Gastroesophageal sphincter (tissue), 4 donors: ENCODE results near the gene DAAM1. TPM values are rescaled to one million over a fixed set of nuclear protein-coding genes. Genes with fewer than 3 reads are reported as not detected.

Experiments used
- ATAC-seq: fragments of 150-250 bp; one replicate; pipeline ENCODE4 v1.9.1; 2016; ENCODE audit warnings: mild to moderate bottlenecking, moderate library complexity
- H3K27ac ChIP-seq, 4 donors: fragments of 200-600 bp; sonication (generic) in 3 of 4; 1 replicate in 3 of 4; 2 replicates in 1 of 4; pipeline ENCODE4 v1.5.1; 2016 to 2019
- H3K27me3 ChIP-seq: fragments of 200-600 bp; sonication (generic); one replicate; pipeline ENCODE4 v1.5.1; 2019
- H3K36me3 ChIP-seq, 2 donors: fragments of 200-600 bp; sonication (generic); one replicate each; pipeline ENCODE4 v1.5.1; 2019; ENCODE audit warnings: control low read depth in 1 of 2
- H3K4me1 ChIP-seq, 3 donors: fragments of 200-600 bp; sonication (generic); 1 replicate in 2 of 3; 2 replicates in 1 of 3; pipeline ENCODE4 v1.5.1; 2016 to 2019; ENCODE audit warnings: control low read depth in 2 of 3
- H3K4me3 ChIP-seq, 2 donors: fragments of 200-600 bp; sonication (generic); one replicate each; pipeline ENCODE4 v1.5.1; 2019; ENCODE audit warnings: mild to moderate bottlenecking in 1 of 2, moderate library complexity in 1 of 2
- H3K9me3 ChIP-seq, 3 donors: fragments of 200-600 bp; sonication (generic); one replicate each; pipeline ENCODE4 v1.5.1; 2017 to 2019; ENCODE audit warnings: control low read depth in 2 of 3
- CTCF ChIP-seq, 4 experiments: fragments of 200-600 bp in 2 of 4; fragments of 450-650 bp in 2 of 4; sonication (generic) in 1 of 4; IDR thresholded peaks; one replicate each; pipeline ENCODE4 v1.5.1; 2017 to 2019; ENCODE audit warnings: antibody characterized with exemption in 4 of 4, mild to moderate bottlenecking in 2 of 4, moderate library complexity in 2 of 4
- EP300 ChIP-seq: sonication (generic); formaldehyde crosslinking; IDR thresholded peaks from one replicate; pipeline ENCODE4 v1.6.1; 2017; ENCODE audit warnings: antibody characterized with exemption, mild to moderate bottlenecking
- POLR2A ChIP-seq, 2 donors: fragments of 450-650 bp; IDR thresholded peaks; one replicate each; pipeline ENCODE4 v1.6.1; 2017; ENCODE audit warnings: antibody characterized with exemption in 2 of 2, mild to moderate bottlenecking in 2 of 2, moderate library complexity in 1 of 2
- POLR2AphosphoS5 ChIP-seq: sonication (generic); formaldehyde crosslinking; IDR thresholded peaks from one replicate; pipeline ENCODE4 v1.6.1; 2017; ENCODE audit warnings: antibody characterized with exemption
- WGBS, 2 donors: methylation state at CpG; one replicate each; pipeline ENCODE4 v1.1.5; 2018; ENCODE audit warnings: low coverage in 1 of 2; 5-methylcytosine and 5-hydroxymethylcytosine counted together
- total RNA-seq, 4 donors: library from RNA; depleted of rRNA; stranded (reverse); fragments of >200 nt; gene quantifications; one replicate each; pipeline ENCODE4 v1.1.0, GENCODE V29; 2016

Gene DAAM1
- total RNA-seq, 4 donors from 2014 or later = 64.0 to 124 (median 87.3) TPM

GRCh38 chr14:59213368-59214315 is 25.2 kb downstream of the DAAM1 start:
- 38% methylated on average over 6 to 7 of the region's 7 CpGs for WGBS, 2 donors
- Histone ChIP-seq H3K9me3 (no peaks in the 10 kb centered on the region), H3K4me3 (no peak overlapping the region), H3K27me3 (no peaks in the 10 kb centered on the region), H3K36me3 (no peaks in the 10 kb centered on the region), H3K27ac (peak overlapping the region; percentile 70 to 81 (median 77)), H3K4me1 (peaks cover 31 to 99% (median 54%) of the 10 kb centered on the region in 3 donors)
- no peak for TF ChIP-seq EP300
- TF ChIP-seq POLR2AphosphoS5 = no peak
- TF ChIP-seq POLR2A (IDR thresholded peaks at IDR 0.05) = no peak
- TF ChIP-seq CTCF (IDR thresholded peaks at IDR 0.05) = no peak
- no peak for ATAC-seq

- ATAC-seq = no peak
- H3K9me3 ChIP-seq = no peaks in the 10 kb centered on the region
- no peak overlapping the region for H3K4me3 ChIP-seq
- H3K4me1 ChIP-seq = peaks cover 29 to 99% (median 55%) of the 10 kb centered on the region in 3 donors
- peak overlapping the region; percentile 73 to 81 (median 77) for H3K27ac ChIP-seq
- TF ChIP-seq POLR2AphosphoS5 (no peak), CTCF (IDR thresholded peaks at IDR 0.05) (no peak), POLR2A (IDR thresholded peaks at IDR 0.05) (no peak), EP300 (no peak)
- WGBS, 2 donors = 87 to 92% methylated on average over 3 of the region's 3 CpGs
- no peaks in the 10 kb centered on the region for H3K27me3 ChIP-seq
- H3K36me3 ChIP-seq = no peaks in the 10 kb centered on the region
Measured at GRCh38 chr14:59214702-59215302, 26.3 kb downstream of the DAAM1 start.

- Histone ChIP-seq H3K9me3 (no peaks in the 10 kb centered on the region), H3K27me3 (no peaks in the 10 kb centered on the region), H3K36me3 (no peaks in the 10 kb centered on the region), H3K4me3 (no peak overlapping the region), H3K27ac (peak overlapping the region; percentile 73 to 81 (median 77)), H3K4me1 (peaks cover 27 to 99% (median 52%) of the 10 kb centered on the region in 3 donors)
- ATAC-seq = peak; percentile 93
- 13% methylated on average over 4 of the region's 7 CpGs; no CpG with 5 or more reads in 1 of the 2 donors for WGBS, 2 donors
- TF ChIP-seq EP300 = no peak
- no peak for TF ChIP-seq POLR2A (IDR thresholded peaks at IDR 0.05)
- TF ChIP-seq POLR2AphosphoS5 = peak; percentile 88
- TF ChIP-seq CTCF (IDR thresholded peaks at IDR 0.05) = peak in 1 of 4 experiments; percentile 21
Measured at GRCh38 chr14:59215322-59215721, 26.9 kb downstream of the DAAM1 start.

- no peaks in the 10 kb centered on the region for H3K36me3 ChIP-seq
- H3K27ac ChIP-seq = peak overlapping the region; percentile 50 to 77 (median 75)
- no peak overlapping the region for H3K4me3 ChIP-seq
- WGBS, 2 donors = 83% methylated on average over 4 of the region's 4 CpGs
- ATAC-seq = no peak
- H3K27me3 ChIP-seq = no peaks in the 10 kb centered on the region
- H3K4me1 ChIP-seq = peaks cover 27 to 99% (median 49%) of the 10 kb centered on the region in 3 donors
- H3K9me3 ChIP-seq = no peaks in the 10 kb centered on the region
- TF ChIP-seq POLR2AphosphoS5 = no peak
- no peak for TF ChIP-seq CTCF (IDR thresholded peaks at IDR 0.05)
- no peak for TF ChIP-seq EP300
- TF ChIP-seq POLR2A (IDR thresholded peaks at IDR 0.05) = no peak
Measured at GRCh38 chr14:59215757-59216156, 27.3 kb downstream of the DAAM1 start.
